ENCODE measurements around the gene RTBDN.
"Not testable (repeated sequence)": the region's sequence is repeated elsewhere in the genome, so short reads cannot be mapped to it uniquely, and the experiment has no call there.

Gene RTBDN

DNA sequence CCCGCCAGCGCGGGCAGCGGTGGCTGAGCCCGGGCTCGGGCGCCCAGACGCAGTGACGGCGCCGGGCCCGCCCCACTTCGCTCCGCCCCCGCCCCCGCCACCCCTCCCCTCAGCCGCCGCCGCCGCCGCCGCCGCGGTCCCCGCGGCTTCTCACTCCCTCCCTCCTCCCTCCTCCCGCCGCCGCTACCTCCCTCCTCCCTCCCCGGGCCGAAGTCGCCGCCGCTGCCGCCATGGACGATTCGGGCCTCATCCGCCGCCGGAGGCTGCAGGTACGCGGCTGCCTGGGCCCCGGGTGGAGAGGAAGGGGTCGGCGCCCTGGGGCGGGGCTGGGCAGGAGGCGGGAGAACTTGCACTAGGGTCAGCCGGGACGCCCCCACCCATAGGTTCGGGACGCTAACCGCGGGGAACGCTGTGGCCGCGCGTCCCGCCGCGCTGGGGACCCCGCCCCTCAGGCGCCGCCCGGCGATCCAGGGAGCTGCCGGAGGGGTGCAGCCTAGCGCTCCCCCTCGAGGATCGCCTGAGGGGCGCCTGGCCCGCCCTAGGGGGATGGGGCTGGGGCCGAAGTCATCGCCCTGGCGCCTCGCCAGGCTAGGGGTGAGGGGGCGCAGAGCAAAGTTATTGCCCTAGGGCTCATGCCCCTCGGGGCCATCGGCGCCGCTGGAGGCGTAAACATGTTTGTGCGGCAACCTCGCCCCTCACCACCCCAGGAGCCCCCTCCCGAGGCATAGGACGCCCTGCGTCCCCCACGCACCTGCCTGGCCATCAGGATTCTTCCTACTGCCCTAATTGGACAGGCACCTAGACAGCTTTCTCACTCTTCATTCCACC is 427 bp downstream of the RTBDN start:
- no peak overlapping the region; the same call in 1 of the 2 replicates for H3K4me3 ChIP-seq (ENCODE audit: low read depth, low read length)
- DNase-seq (ENCODE audit: low read depth), result peak; percentile 28

GRCh38 chr19:12833418-12833737 is 1.0 kb downstream of the RTBDN start:
- no peak overlapping the region for H3K4me3 ChIP-seq (ENCODE audit: low read depth, low read length)
- TF ChIP-seq, protein P1, sequence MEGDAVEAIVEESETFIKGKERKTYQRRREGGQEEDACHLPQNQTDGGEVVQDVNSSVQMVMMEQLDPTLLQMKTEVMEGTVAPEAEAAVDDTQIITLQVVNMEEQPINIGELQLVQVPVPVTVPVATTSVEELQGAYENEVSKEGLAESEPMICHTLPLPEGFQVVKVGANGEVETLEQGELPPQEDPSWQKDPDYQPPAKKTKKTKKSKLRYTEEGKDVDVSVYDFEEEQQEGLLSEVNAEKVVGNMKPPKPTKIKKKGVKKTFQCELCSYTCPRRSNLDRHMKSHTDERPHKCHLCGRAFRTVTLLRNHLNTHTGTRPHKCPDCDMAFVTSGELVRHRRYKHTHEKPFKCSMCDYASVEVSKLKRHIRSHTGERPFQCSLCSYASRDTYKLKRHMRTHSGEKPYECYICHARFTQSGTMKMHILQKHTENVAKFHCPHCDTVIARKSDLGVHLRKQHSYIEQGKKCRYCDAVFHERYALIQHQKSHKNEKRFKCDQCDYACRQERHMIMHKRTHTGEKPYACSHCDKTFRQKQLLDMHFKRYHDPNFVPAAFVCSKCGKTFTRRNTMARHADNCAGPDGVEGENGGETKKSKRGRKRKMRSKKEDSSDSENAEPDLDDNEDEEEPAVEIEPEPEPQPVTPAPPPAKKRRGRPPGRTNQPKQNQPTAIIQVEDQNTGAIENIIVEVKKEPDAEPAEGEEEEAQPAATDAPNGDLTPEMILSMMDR (IDR thresholded peaks at IDR 0.05; ENCODE audit: insufficient read depth, low read depth, low read length, missing control alignments), result no peak
- no peak for DNase-seq (ENCODE audit: low read depth)

More for the DNA sequence above, 427 bp downstream of the RTBDN start:
- TF ChIP-seq, protein P1 (IDR thresholded peaks at IDR 0.05; ENCODE audit: insufficient read depth, low read depth, low read length, missing control alignments), result no peak

DNA sequence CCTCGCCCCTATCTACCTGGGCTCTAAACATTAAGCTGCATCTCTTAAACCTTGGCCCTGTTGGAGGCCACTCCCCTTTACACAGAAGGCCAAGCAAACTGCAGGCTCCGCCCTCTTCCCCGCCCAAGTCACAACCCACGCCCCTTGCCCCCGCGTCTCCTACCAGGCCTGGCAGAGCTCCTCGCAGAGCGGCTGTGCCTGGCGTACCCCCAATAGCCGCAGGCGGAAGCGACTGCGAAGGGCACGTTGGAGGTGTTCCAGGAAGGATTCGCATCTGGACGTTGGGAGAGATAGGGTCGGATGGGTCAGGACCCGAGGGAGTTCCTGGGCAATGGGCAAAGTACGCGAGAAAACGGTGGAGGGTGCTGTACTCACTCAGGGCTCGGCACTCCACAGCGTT is 5.9 kb downstream of the RTBDN start:
- DNase-seq (ENCODE audit: low read depth), result peak; percentile 40
- no peak overlapping the region for H3K4me3 ChIP-seq (ENCODE audit: low read depth, low read length)
- TF ChIP-seq, protein P1 (IDR thresholded peaks at IDR 0.05; ENCODE audit: insufficient read depth, low read depth, low read length, missing control alignments), result no peak

DNA sequence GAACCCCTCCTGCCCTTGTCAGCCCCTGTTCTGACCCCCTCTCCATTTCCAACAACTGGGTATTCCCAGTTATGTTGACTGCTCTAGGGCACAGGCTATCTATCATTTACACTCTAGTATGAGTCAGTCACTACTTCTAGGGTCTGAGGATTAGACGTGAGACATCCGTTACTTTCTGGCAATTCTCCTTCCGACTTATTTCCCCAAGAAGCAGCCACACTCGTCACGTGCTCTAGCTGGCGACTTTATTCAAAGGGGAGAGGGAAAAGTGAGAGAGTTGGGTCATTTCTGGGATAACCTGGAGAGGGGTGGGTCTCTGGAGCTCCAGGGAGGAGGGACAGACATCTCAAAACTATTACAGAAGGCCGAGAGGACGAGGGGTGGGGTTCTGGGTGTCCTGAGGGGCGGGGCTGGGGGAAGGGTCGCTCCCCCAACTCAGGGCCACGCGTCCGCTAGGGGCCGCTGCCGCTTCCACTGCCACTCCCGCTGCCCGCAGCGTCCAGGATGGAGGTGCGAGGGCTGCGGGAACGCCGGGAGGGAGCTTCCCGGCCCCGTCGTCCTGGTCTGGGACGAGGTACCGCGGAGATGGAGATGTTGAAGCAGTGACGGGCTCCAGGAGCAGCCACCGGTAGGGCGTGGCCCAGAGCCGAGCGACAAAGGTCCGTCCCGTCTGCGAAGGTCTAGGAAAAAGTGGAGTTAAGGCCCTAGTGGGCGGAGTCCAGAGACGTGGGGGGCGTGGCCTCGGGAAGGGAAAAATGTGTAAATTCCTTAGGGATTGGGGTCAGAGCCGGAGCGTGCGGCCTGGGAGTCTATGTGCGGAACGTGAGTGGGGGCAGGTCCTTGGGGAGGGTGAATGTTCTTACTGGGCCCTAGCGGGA is 8.9 kb downstream of the RTBDN start:
- DNase-seq (ENCODE audit: low read depth), result no peak
- TF ChIP-seq, protein P1 (IDR thresholded peaks at IDR 0.05; ENCODE audit: insufficient read depth, low read depth, low read length, missing control alignments), result no peak
- H3K4me3 ChIP-seq (ENCODE audit: low read depth, low read length), result no peak overlapping the region

- no peak overlapping the region for H3K4me3 ChIP-seq (ENCODE audit: low read depth, low read length)
- TF ChIP-seq, protein P1 (IDR thresholded peaks at IDR 0.05; ENCODE audit: insufficient read depth, low read depth, low read length, missing control alignments), result no peak
- no peak for DNase-seq (ENCODE audit: low read depth)
Observed at GRCh38 chr19:12821761-12822160, 12.6 kb downstream of the RTBDN start.

GRCh38 chr19:12817810-12818209 is 16.6 kb downstream of the RTBDN start:
- not testable (repeated sequence) for H3K4me3 ChIP-seq (ENCODE audit: low read depth, low read length); DNase-seq (ENCODE audit: low read depth)

DNA sequence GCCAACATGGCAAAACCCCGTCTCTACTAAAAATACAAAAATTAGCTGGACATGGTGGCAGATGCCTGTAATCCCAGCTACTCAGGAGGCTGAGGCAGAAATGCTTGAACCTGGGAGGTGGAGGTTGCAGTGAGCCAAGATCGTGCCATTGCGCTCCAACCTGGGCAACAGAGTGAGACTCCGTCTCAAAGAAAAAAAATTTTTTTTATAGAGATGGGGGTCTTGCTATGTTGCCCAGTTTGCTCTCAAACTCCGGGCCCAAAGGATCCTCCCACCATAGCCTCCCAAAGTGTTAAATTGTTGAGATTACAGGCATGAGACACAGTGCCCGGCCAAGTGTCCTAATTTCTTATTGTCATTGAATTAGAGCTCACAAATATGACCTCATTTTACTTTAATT is 17.2 kb downstream of the RTBDN start:
- DNase-seq (ENCODE audit: low read depth); H3K4me3 ChIP-seq (ENCODE audit: low read depth, low read length): not testable (repeated sequence)
